ENCODE data around the gene MYO5B.
"Not testable (repeated sequence)": the region's sequence is repeated elsewhere in the genome, so short reads cannot be mapped to it uniquely, and the experiment has no call there.

Gene MYO5B

DNA sequence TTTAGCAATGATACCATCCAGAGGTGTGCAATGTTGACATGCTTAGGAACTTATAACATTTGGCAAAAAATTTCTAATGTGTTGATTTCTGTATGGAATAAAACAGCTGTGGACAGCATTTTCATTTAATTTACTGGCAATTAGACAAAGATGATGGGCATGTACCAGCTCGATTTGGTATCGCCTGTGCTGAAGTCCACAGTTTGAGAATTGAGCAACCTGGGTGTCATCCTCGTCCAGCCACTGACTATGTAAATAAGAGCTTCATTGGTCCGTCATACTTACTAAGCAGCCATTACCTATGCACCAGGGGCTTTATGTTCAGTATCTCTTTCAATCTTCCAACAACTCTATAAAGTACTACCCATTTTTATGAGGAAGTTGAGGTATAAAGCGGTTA lies 357.1 kb downstream of the MYO5B start:
- no peak for DNase-seq (ENCODE audit: low read depth in 2 of 2)

GRCh38 chr18:49837316-49837835 lies 357.6 kb downstream of the MYO5B start:
- DNase-seq (ENCODE audit: low read depth in 2 of 2): not testable (repeated sequence)

DNA sequence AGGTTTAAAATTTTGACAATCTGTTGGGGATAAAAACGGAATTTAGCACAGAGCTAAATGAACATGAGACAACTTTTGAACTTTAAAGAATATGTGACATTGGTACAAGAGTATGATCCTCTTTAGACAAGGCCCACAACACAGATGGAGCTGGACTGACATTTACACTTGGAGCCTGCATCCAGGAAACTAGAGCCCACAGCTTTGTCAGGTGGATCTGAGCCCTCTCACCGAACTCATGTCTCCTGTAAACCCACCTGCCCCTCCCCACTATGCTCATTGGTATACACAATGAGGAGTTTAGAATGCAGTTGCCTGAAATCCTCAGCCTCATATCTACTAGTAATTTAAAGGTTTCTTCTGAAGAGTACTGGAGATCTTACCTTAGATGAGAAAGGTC lies 359.5 kb downstream of the MYO5B start:
- DNase-seq (ENCODE audit: low read depth in 2 of 2): no peak

GRCh38 chr18:49834258-49834657 lies 360.7 kb downstream of the MYO5B start:
- DNase-seq (ENCODE audit: low read depth in 2 of 2): no peak

- no peak for DNase-seq (ENCODE audit: low read depth in 2 of 2)
Measured at GRCh38 chr18:49833814-49834213, 361.1 kb downstream of the MYO5B start.

DNA sequence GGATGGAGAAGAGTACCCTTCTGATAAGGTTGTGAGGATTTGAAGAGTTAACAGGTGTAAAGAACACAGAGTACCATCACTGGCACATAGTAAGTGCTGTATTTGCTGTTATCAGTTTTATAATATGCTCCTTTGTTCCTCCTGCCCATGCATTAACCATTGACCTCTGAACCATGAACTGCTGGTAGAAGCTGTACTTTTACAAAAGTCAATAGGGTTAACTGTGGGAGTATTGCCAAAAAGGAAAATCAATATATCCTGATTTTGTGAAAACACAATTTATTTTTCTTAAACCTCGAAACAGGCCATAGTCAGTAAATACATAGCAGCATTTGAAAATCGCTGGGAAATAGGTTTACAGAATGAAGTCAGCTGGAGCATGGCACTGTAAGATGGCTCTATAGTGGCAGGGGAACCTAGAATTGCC lies 362.7 kb downstream of the MYO5B start:
- no peak for DNase-seq (ENCODE audit: low read depth in 2 of 2)

DNA sequence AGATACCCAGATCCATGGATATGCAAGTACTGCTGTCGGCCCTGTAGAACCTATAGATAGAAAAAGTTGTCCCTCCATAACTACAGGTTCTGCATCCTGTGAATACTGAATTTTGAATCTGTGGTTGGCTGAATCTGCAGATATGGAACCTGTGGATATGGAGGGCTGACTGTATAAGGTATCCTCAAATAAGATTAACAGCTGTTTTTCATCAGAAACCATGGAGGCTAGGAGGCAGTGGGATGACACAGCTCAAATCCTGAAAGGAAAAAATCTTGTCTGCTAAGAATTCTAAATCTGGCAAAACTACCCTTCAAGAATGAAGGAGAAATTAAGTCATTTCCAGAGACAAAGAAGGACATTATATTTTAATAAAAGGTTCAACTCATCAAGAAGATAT lies 367.0 kb downstream of the MYO5B start:
- DNase-seq (ENCODE audit: low read depth in 2 of 2): no peak

DNA sequence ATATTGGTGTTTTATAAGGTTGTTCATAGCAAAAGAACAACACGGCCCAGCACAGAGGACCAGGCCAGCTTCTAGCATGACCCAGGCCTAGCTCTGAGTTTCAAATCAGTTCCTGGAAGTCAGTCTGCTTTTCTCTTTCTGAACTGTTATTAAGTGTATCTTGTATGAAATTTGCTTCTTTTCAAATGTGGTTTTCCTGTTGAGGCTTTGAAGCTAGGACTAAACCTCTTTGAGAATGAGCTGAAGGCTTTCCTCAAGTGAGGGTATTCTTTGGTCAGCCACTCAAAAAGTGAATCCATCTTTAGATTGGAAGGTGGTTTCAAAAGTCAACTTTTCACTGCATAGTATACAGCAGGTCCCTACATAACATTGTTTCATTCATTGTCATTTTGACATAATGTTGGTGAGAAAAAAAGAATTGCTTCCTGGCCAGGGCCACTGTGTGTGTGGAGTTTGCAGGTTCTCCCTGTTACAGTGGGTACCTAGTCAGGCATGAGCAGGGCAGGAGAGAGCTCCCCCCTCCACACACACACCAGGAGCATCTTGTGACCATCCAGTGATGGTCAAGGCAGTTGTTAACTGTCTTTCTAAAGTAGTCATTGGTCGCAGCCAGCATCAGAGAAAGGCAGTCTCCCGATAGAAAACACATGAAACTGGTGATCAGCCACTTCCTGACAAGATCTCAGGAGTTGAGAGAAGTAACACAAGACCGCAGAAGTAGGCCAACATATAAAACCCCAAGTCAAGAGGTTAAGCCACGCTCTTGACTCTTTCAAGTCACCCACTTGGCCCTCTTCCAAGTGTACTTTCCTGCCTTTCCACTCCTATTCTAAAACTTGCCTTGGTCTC lies 374.9 kb downstream of the MYO5B start:
- DNase-seq (ENCODE audit: low read depth in 2 of 2): peak in 1 of 2 donors; percentile 9

DNA sequence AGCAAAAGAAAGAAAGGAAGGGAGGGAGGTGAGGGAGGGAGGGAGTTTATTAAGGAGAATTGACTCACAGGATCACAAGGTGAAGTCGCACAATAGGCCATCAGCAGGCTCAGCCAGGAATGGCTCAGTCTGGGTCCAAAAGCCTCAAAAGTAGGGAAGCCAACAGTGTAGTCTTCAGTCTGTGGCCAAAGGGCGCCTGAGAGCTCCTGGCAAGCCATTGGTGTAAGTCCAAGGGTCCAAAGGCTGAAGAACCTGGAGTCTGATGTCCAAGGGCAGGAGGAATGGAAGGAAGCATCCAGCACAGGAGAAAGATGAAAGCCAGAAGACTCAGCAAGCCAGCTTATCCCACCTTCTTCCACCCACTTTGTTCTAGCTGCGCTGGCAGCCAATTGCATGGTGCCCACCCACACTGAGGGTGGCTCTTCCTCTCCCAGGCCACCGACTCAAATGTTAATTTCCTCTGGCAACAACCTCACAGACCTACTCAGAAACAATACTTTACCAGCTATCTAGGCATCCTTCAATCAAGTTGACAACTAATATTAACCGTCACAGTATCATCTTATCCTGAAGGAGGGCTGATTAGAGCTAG lies 375.8 kb downstream of the MYO5B start:
- no peak for DNase-seq (ENCODE audit: low read depth in 2 of 2)

DNA sequence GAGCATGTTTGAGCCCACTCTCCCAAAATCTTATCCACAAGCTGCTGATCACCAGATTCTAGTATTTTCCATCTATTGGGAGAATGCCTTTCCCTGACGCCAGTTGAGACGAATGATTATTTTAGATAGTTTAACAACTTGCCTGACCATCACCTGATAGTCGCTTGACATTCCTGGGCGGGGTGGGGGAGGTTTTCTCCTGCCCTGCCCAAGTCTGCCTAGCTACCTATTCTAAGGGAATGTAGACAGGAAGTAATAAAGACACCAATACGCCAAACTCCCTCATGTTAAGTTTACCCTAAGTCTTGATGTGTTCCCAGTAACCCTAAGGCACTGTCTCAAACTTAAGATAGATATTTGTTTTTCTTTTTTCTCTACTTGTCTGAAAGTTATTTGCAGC lies 377.0 kb downstream of the MYO5B start:
- DNase-seq (ENCODE audit: low read depth in 2 of 2): no peak

DNA sequence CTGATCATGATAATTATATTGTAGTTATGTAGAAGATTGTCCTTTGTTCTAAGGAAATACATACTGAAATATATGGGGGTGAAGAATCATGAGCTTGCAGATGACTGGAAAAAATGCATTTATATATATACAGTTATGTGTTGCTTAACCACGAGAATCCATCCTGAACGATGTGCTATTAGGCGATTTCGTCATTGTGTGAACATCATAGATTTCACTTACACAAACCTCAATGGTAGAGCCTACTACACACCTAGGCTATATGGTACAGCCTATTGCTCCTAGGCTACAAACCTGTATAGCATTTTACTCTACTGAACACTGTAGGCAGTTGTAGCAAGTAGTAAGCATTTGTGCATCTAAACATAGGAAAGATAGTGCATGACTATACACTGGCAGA lies 379.0 kb downstream of the MYO5B start:
- no peak for DNase-seq (ENCODE audit: low read depth in 2 of 2)

DNA sequence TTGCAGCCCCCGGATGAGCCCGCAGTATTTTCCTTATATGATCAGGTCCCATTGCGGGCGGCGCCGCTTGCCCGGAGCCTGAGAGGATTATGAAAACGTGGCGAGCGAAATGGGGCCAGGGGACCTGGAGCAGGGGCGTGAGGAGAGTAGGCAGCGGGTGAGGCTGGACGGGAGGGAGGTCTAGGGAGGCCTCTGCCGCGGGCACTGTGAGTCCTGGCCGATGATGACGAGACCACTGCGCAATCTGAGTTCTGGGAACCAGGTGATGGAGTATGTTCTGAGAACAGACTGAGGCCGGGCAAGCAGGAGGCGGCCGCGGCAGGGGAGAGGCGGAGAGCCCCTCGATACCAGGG lies 380.8 kb downstream of the MYO5B start:
- peak; percentile 43 to 57 for DNase-seq (ENCODE audit: low read depth in 2 of 2)

DNA sequence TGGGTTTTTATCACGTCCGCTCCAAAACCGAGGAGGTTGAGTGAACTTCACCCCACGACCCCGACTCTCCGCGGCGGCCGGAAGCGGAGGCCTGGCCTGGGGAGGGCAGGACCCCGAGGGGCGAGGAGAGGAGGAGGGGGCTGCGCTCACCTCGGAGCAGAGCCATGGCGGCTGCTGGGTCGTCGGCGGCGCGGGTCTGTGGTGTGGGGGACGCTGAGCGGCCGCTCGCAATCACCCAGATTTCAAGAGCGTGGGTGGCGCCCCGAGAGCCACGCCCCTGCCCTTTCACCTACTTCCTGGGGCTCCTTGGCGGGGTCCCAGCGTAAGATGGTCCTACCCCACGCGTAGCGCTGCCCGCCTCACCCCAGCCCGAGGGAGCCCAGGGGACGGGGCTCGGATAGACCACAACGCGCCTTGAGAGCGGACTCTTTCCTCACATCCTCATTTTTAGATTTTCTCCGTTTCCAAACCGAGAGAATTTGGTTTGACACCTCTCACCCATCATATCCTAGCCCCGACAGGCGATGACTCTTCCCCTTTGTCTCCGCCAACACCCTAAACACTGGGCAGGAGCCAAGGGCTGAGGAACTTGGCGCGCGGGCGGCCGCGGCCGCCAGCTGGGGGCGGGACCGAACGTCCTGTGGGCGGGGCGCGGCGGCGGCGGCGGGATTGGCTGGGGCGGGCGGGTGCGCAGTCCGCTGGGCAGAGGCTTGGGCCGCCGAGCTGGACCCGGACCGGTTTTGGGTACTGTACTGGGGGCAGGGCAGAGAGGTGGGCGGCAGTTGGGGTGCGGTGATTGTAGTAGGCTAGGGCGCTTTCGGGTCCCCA lies 381.4 kb downstream of the MYO5B start, which contains the start of gene ACAA2:
ACAA2 (minus strand) TSS at position 215 of the 828 bp plus-strand sequence; CDS start at position 166, 49 bp downstream.
- peak; percentile 71 to 77 for DNase-seq (ENCODE audit: low read depth in 2 of 2)

GRCh38 chr18:49813069-49813318 lies 382.0 kb downstream of the MYO5B start:
- no peak for DNase-seq (ENCODE audit: low read depth in 2 of 2)

DNA sequence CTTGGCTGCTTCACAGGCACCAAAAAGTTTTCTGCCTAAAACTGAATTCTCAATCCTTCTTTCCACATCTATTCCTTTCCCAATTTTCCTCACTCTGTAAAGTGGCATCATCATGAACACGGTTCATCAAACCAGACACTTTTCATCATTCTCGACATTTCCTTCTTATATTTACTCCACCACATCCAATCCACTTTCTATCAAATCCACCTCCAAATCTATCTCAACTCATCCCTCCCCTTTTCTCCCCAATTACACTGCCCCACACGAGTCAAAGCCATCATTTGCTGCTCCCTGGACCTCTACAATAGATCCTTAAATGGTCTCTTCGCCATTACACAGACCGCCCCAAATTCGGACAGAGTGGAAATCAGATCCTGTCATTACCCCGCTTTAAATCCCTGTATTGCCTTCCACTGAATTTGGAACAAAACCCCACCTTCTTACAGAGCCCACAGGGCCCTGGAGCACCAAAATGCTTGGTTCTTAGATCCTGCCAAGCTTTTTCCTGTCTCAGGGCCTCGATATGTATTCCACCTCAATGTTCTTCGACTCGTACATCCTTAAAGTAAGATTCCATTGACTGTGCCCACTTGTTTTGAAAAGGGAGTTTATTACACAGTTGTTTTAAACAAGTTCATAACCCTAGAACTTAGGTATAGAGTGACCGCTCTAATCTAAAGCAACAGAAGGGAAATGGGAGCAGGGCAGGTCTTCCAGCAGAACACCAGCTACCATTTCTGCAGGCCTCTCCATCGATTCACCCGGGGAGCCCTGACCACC lies 382.5 kb downstream of the MYO5B start:
- DNase-seq (ENCODE audit: low read depth in 2 of 2): no peak

DNA sequence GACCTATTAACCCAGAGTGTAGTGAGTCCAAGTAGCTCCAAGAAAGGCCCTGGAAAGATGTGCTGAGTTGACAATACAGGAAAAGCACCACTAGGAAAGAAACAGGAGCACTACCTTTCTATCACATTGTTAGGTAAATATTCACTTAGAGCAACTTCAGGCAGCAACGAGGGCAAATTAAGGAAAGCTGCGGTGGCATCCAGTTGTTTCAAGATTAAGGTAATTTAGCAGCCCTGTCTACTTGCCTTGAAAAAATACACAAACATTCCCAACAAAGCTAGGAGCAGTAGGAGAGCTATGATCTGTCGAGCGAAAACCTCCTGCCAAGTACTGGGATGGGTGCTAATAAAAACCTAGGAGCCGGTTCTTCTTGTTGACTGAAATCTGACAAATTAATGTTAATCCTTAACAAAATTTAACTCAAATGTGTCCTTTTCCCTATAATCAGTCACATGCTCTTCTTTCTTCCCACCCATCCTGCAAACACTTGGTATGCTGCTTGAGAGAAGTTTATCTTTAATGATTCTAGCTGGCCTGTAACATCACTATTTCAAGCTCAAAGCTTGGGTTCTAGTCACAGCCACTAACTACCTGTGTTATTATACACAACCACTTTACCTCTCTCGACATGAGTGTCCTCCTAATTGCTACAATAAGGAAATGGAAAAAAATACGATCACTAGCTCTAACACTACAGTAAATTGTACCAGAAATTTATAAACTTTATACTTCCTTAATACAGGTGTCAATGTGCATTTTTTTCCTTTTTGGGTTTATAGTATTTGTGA lies 383.6 kb downstream of the MYO5B start:
- no peak for DNase-seq (ENCODE audit: low read depth in 2 of 2)

DNA sequence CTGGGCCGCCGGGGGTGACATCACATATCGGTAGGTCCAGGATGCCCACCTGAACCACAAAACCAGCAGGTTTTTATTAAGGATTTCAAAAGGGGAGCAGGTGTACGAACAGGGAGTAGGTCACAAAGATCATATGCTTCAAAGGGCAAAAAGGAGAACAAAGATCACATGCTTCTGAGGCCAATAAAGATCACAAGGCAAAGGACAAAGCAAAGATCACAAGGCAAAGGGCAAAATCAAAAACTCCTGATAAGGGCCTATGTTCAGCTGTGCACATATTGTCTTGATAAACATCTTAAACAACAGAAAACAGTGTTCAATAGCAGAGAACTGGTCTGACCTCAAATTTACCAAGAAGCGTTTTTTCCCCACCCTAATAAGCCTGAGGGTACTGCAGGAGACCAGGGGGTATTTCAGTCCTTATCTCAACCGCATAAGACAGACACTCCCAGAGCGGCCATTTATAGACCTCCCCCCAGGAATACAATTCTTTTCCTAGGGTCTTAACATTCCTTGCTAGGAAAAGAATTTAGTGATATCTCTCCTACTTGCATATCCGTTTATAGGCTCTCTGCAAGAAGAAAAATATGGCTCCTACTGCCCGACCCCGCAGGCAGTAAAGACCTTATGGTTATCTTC lies 386.3 kb downstream of the MYO5B start:
- not testable (repeated sequence) for DNase-seq (ENCODE audit: low read depth in 2 of 2)

- DNase-seq (ENCODE audit: low read depth in 2 of 2): no peak
Measured at GRCh38 chr18:49804096-49804495, 390.9 kb downstream of the MYO5B start.

GRCh38 chr18:49802623-49803022 lies 392.3 kb downstream of the MYO5B start:
- no peak for DNase-seq (ENCODE audit: low read depth in 2 of 2)

DNA sequence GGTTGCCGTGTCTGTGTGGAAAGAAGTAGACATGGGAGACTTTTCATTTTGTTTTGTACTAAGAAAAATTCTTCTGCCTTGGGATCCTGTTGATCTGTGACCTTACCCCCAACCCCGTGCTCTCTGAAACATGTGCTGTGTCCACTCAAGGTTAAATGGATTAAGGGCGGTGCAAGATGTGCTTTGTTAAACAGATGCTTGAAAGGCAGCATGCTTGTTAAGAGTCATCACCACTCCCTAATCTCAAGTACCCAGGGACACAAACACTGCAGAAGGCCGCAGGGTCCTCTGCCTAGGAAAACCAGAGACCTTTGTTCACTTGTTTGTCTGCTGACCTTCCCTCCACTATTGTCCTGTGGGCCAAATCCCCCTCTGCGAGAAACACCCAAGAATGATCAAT lies 394.5 kb downstream of the MYO5B start:
- not testable (repeated sequence) for DNase-seq (ENCODE audit: low read depth in 2 of 2)
